Daoy (cell line): ENCODE data around the gene MPO. TPM values are rescaled to one million over a fixed set of nuclear protein-coding genes. Genes with fewer than 3 reads are reported as not detected.

Experiments
- DNase-seq: peaks from one replicate; pipeline ENCODE4 v3.0.0-alpha.2; 2015; ENCODE audit warnings: low read depth
- total RNA-seq: library from RNA; depleted of rRNA; stranded (reverse); fragments of >200 nt; shearing (Covaris generic); gene quantifications from 2 replicates; pipeline ENCODE4 v1.2.3, GENCODE V29; 2014

MPO gene
- total RNA-seq, 1 experiment from 2014 or later: not detected

DNA sequence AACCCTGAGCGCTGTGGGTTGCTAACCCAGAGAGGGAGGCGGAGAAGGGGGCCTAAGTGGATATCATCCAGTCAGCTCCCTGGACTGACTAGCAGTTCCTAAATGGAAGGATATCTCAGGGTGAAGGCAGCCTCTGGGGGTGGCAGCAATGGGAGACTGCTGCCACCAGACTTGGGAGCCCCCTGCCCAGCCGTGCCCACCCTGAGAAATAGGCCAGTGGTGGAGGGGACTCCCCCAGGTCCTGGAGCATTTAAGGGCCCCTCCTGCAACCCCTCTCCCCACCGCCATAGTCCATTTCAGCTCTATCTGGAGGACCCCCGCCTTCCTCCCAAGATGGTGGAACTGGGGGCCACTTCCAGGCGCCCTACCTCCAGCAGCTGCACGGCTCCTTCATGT is 39.4 kb upstream of the MPO start:
- no peak for DNase-seq

DNA sequence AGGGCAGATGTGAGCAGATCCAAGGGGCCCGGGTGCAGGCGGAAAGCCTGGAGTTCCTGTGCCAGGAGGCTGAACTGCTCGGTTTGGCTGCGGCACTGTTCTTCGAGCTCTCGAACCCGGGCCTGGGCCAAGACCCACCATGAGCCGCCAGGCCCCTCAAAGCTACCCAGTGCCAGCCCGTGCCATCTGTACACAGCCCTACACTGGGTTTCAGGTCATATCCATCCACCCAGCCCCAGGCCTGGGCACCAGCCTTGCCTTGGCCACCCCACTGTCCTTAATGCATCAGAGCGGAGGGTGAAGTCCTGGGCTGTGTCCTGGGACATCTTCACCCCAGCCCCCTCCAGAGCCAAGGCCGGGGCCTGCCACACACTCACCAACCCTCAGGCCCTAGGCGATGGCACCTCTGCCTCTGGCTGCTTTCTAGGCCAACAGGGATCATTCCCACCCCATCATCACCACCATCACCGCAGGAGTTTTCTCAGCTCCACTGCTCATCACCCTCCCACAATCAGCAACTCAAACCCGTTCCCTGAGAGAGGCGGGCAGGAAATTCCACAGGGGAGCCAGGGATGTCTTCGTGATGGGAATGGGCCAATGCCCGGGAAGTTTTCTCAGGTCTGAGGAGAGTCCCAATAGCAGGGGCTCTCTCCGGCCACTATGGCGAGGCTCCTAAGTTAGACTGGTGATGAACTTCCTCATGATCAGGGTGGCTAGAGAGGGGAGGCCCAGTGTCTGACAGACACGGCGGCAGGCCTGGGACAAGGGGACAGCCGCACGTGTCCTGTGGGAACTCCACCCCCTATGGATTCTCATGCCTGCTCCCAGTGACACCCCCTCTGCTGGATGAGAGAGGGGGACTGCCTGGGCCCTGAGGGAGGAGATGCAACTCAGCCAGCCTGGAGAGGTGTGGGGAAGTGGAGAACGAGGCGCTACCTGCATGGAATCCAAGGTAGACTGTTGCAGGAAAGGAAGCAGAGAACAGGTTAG is 38.7 kb upstream of the MPO start:
- no peak for DNase-seq

DNA sequence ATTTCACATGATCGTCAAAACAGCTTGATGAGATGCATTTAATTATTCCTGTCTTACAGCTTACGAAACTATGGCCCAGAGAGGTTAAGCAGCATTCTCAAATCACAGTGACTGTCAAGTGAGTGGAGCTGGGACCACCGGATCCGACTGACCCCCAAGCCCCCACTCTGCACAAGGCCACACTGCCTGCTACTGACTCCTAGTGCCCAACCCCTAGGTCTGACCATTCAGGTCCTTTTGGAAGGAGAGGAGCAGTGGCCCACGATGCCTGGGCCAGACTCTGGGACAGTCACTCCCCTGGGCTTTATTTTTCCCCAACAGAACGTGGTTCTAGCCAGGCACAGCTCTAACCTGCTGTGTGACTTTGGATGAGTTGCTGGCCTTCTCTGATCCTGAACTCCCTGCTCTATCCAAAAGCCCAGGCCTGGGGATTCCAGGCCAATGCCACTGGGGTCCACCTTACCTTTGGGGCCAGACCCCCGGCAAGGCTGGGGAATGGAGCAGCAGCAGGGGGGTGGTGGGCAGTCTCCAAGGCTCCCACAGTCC is 38.0 kb upstream of the MPO start:
- DNase-seq: no peak

DNA sequence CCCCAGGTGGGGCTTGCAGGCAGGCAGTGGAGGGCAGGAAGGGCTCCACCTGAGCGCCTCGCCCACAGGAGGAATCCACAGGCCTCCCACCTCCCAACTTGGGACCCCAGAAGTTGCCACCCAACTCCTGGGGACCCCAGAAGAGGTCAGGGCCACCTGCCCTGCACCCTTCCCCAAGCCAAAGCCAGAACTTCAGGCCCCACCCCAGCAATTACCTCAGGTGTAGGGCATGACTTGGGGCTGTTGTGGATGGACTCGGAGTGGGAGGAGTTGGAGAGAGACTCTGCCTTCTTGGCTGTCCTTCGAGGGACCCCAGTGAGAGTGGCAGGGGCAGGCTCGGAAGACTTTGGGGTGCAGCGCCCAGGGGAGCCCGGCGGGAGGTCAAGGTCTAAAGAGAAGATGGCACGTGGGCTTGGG is 37.3 kb upstream of the MPO start:
- no peak for DNase-seq

DNA sequence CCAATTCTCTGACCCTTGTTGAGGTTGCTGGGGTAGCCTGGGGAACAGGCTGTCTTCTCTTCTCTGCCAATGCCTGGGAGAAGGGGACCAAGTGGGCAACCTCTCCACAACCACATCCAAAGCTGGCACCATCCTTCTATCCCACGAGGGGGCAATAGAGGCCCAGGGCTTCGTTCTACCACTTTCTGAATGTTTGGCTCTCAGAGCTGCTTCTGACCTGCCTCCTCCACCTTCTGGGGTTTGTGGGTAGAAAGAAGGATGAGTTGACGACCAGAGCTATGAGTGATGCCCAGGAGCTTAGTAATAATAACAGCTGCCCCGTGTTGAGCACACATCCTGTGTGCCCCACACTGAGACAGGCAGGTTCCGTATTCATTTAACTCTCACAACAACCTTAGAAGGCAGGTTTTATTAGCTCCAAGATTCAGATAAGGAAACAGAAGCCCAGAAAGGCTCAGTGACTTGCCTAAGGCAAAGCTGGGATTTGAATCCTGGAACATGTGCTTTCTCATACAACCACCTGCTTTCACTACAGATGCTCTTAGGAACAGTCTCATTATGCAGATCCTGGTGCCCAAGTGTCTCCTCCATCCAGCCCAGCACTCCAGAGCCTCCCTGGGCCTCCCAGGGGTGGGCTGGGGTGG is 36.8 kb upstream of the MPO start:
- DNase-seq: peak; percentile 83

DNA sequence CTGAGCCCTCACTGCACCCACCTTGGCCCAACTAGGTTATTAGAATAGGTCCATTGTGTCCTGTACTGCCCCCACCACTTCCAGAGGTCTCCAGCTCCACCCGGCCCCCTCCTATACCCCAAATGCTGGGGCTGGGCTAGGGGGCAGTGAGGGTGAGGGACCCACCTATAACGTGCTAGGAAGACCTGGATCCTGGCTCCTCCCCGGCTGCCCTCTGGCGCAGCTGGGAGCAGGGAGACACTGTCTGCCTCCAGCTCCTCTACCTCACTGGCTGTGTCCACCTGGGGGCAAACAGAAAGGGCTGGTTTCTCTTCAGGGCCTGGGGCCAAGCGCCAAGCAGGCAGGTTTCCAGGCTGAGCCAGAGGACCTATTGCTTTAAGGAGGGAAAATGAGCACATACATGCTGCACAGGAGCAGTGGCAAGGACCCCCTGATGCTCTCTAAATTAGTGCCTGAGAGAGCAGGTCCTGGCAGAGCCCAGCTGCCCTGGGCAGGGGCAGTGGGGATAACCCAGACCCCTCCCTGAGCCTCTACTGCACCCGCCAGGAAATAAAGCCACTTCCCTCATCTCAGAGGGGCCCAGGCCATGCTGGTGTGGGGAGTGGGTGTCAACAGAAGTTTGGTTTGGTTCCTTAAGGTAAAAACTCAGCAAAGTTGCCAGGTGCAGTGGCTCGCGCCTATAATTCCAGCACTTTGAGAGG is 35.7 kb upstream of the MPO start:
- no peak for DNase-seq

DNA sequence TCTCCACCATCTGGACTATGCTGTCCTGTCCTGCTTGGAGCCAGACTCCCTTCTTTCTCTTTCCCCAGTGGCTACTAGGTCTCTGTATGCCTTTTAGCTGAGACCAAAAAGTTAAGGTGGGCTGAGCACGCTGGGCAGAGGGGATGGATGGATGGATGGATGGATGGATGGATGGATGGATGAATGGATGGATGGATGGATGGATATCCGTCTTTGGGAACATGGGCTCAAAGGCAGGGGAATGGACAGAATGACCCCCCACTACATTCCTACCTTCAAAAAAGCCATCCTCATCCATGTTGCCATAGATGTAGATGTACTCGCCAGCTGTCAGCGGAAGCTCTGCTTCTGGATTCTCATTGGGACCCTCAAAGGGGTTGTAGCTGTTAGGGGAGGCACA is 35.0 kb upstream of the MPO start:
- DNase-seq: no peak

DNA sequence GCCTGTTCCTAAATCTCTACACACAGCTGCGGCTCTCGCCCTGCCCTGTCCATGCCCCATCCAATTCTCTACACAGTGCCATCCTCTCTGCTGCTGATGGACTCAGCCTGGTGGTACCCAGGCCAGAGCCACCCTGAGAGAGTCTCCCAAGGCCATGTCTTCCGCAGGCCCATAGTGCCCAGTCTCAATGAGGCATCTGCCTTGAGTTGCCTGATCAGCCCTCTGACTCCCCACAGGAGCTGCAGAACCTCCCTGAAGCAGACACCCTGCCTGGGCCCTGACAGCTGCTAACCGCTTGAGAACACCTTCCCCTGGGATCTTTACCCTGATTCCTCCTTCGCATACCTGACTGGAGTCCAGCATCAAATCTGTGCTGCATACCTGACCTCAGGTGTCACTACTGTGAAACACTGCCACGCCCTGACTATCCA is 34.6 kb upstream of the MPO start:
- peak; percentile 0 for DNase-seq

DNA sequence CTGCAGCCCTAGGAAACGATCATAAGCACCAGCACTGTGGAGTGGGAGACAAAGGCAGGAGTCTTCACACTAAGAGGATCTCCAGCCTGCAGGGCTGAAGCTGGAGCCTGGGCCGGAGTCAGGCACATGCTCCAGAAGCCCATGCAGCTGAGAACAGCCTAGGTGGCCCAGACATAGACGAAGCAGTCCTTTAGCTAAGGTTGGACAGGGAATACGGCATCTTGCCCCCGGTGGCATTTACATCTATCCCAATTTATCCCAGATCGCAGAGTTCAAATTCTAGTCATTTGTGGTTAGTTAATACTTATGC is 33.9 kb upstream of the MPO start:
- no peak for DNase-seq

DNA sequence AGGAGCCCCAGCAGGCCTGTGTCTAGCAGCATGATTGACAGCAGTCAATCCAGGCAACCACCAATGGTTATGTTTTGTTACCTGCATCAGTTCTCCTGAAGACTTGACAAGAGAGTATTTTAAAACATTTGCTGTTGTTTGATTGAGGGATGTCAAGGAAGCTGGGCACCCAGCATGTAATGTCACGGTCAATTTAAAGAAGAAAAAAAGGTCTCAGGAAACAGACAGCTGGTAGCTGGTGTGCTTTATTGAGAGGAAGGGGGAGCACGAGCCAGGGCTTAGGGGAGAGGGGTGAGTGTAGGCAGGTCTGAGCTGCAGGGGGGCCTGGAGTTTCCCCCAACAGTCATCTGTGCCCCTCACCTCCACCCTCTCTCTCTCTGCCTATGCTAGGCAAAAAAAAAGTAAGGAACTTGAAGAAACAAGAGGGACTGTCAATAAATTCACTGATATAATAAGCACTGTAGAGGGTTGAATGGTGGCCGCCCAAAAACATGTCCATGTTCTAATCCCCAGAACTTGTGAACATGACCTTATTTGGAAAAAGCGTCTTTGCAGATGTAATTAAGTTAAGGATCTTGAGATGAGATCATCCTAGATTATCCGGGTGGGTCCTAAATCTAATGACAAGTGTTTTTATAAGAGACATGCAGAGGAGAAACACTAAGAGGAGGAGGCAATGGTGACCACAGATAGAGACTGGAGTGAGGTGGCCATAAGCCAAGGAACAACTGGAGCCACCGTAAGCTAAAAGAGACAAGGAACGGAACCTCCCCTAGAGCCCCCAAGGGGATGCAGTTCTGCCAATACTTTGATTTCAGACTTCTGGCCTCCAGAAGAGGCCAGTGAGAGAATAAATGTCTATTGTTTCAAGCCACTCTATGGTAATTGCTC is 33.3 kb upstream of the MPO start:
- no peak for DNase-seq

DNA sequence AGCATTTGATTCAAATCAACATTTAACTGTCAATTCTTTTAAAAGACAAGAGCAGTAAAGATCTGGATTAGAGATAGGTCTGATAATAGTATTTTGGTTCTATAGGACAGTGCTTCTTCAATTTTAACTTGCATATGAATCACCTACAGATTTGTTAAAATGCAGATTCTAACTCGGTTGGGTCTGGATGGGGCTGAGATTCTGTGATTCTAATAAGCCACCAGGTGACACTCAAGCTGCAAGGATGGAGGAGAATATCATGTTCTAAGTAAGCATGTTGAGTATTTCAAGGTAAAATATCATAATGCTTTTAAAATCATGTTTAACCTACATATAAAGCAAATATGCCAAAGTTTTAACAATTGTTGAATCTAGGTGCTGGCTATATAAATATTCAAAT is 32.1 kb upstream of the MPO start:
- DNase-seq: no peak

DNA sequence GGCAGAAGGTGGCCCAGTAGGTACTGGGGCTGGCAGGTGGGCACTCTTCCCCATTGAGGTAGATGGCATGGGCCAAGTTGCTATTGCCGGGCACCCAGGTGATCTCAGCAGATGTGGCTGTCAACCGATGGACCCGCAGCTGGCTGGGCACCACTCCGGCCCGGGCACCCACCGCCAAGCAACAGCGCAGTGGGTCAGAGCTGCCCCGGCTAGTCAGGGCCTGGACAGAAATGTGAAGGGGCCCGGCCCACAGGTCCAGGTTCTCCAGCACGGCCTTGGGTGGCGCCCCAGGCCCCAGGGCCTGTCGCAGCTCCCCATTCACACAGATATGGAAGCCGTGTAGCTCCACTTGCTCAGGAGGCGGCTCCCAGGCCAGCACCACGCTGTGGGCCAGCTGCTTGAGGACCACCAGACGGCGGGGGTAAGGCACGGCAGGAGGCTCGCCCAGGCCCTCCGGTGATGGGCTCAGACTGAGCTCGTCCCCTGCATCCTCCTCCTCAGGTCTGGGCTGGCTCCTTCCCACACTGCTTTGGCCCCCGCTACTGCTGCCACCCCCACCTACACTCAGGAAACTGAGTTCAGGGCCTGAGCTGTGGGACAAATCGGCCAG is 31.4 kb upstream of the MPO start:
- DNase-seq: no peak

DNA sequence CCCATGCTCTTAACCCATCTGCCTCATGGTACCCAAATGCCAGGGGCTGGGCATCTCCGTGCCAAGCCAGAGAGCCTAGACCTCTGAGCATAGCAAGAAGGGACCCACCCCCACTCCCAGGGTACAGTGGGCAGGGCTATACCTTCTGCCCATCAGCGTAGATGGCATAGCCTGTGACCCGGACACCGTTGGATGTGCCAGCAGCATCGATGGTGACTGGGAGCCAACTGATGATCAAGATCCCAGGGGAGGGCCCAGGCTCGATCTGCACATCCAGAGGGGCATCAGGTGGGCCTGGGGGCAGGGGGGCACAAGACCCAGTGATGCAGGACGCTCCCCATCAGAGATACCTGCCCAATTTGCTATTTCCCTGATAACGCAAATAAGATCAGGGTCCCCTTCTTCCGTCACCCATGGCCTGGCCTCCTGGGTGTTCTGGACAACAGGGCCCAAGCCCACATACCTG is 30.7 kb upstream of the MPO start:
- no peak for DNase-seq

DNA sequence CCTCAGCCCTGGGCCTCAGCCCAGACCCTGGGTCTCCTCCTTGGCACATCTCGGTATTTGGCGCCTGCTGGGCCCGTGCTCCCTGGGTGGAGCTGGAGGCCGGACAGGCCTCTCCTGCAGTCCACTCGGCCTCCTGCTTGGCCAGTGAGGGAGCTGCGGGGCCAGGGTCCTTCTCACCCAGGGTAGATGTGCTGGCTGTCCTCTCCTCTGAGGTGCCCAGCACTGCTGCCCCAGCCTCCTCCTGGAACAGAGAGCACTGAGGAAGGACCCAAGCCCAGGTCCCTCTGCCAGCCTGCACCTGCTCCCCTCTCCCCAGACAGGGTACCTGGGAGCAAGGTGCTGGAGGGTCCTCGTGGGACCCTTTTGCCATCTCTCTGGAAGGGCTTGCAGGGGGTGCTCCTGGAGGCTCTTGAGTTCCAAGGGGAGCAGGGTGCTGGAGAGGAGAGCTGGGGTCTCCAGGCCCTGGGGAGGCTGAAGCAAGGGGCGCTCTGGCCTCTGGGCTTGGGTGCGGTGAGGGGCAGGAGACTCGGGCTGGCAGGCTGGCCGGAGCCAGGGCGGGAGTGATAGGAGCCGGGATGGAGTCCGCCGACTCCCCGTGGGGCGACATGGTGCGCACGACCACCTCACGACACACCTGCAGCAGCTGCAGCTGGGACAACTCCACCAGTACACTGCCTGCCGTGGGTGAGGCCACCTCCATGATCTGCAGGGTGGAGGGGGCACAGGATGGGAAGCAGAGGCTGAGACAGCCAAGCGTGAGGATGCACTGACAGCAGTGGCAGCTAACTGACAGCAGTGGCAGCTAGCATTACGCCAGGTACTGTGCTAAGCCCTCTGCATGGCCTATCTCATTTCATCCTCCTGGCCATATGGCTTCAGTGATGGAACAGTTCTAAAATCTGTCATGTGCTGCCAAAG is 30.0 kb upstream of the MPO start:
- DNase-seq: no peak

DNA sequence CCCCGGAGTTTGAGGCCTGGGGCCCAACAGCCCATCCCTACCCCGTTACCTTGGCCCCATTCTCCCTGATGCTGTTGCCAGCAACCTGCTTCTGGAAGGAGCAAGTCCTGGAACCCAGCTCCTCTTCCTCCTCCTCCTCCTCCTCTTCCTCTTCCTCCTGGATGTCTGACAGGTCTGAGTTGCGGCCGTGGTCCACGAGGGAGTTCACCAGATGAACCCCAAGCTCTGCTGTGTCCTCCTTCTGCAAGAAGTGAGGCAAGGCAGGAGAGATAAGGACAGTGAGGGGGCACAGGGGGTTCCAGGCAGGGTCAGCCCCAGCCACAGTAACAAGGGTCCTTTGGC is 29.2 kb upstream of the MPO start:
- DNase-seq: no peak

DNA sequence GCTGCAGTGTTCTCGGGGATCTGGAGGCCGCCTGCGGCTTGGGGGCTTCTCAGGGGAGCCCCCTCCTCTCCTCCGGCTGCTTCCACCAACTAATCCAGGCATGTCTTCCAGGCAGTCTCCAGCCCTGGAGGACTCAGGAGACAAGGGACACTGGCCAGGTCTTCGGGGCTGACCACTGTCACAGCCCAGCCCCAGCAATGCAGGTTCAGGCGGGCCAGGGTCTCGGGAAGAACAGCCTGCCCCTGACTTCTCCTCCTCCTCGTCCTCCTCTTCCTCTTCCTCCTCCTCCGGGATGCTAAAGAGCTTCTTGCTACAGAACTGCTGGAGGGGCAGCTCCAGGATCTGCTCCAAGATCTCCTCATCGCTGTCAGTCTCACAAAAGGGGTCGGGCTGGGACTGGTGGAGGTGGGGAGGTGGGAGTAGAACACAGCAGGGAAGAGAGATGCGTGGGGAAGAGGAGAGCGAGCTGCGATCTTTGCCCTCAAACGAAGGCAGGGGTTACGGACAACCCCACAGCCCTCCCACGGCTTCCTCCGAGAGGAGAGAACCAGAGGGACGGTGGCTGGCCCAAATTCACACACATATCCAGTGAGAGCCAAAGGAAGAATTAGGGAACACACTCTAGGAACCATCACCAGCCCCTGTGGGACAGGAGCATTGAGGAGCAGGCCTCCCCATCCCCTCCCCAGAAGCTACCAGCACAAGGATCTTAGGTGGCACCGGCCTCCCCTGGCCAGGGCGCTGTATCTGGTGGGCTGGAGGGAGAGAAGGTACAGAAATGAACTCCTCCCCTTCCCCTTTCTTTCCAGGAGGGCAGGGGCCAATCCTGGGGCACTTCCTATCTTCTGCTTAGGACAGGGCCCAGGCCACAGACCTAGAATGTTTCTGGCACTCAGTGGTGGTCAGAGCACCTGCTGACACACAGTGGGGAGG is 28.5 kb upstream of the MPO start:
- DNase-seq: no peak

DNA sequence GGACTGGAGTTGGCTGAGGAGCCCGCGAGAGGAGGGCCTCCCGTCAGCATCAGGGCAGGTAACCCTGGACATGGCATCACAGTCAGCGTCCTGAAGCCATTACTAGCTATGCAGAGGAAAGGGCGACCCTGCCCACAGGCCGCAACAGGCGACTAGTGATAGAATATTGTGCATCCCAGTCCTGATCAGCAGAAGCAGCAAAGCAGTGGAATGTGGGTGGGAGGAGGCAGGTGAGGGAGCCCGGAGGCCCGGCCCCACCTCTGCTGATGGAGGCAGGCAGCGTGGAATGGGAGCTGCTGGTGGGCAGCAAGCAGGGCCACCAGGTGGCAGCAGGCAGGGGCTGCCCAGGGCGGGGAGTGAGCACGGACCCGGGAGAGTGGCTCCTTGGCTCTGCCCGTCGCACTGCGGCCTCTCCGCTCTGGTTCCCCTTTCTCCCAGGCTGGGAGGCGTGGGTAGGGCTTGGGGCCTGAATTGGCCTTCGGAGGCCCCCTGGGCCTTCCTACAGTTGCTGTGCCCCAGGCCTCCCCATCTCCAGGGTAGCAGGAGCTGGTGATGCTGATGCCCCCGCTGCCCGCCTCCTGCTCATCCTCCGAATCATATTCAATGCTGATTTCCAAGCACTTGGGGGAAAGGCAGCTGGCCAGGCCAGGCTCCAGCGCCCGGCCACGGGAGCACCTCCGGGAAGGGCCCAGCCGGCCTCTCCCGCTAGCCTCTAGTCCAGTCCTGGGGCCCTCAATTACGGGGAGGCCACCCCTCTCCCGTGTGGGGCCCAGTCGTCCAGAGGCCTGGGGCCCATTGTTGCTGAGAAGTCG is 27.6 kb upstream of the MPO start:
- DNase-seq: no peak
